Type B pancreatic cell (in vitro differentiated cells): ENCODE results near the gene MAP4. TPM values are rescaled to one million over a fixed set of nuclear protein-coding genes. Genes with fewer than 3 reads are reported as not detected.
A peak's percentile ranks its signal among the peaks of the same experiment; 100 is the strongest.
"Not testable (repeated sequence)": the region's sequence is repeated elsewhere in the genome, so short reads cannot be mapped to it uniquely, and the experiment has no call there.

Experiments used
- DNase-seq: peaks from one replicate; pipeline ENCODE4 v3.0.0; 2021; ENCODE audit warnings: mixed read lengths; ENCODE audit not compliant: unreplicated experiment; ENCODE audit errors: extremely low spot score
- H3K27ac Mint-ChIP-seq: 2 replicates; pipeline ENCODE4 v1.8.0; 2021; ENCODE audit warnings: mild to moderate bottlenecking, mixed read lengths
- H3K27me3 Mint-ChIP-seq: 2 replicates; pipeline ENCODE4 v1.8.0; 2021; ENCODE audit warnings: mixed read lengths
- H3K36me3 Mint-ChIP-seq: 2 replicates; pipeline ENCODE4 v1.8.0; 2021; ENCODE audit warnings: mixed read lengths
- H3K4me1 Mint-ChIP-seq: one replicate; pipeline ENCODE4 v1.8.0; 2021; ENCODE audit warnings: mixed read lengths; ENCODE audit not compliant: unreplicated experiment
- H3K4me3 Mint-ChIP-seq: 2 replicates; pipeline ENCODE4 v1.8.0; 2021; ENCODE audit warnings: mild to moderate bottlenecking, mixed read lengths
- H3K9me3 Mint-ChIP-seq: 2 replicates; pipeline ENCODE4 v1.8.0; 2021; ENCODE audit warnings: mixed read lengths
- CTCF ChIP-seq: fragments of 200-600 bp; sonication (generic); conservative IDR thresholded peaks from 2 replicates; pipeline ENCODE4 v1.5.0; 2021; ENCODE audit warnings: antibody characterized with exemption, mild to moderate bottlenecking
- total RNA-seq: library from RNA; stranded (reverse); gene quantifications from 2 replicates; pipeline ENCODE4 v1.2.1, GENCODE V29; 2021; ENCODE audit warnings: low replicate concordance

Gene MAP4
- total RNA-seq, 1 donor from 2014 or later = 120 TPM

- Mint-ChIP-seq H3K27me3 (no peaks in the 10 kb centered on the region), H3K9me3 (no peaks in the 10 kb centered on the region), H3K27ac (no peak overlapping the region), H3K4me1 (peaks cover 41% of the 10 kb centered on the region), H3K36me3 (peaks cover 33% of the 10 kb centered on the region), H3K4me3 (peak overlapping the region; percentile 67)
- no peak for DNase-seq
- TF ChIP-seq CTCF = no peak
Observed at GRCh38 chr3:47891613-47892005, 124.6 kb downstream of the MAP4 start.

- H3K4me3 Mint-ChIP-seq = peak overlapping the region; percentile 67
- H3K9me3 Mint-ChIP-seq = no peaks in the 10 kb centered on the region
- TF ChIP-seq CTCF = no peak
- DNase-seq = no peak
- peaks cover 36% of the 10 kb centered on the region for H3K36me3 Mint-ChIP-seq
- peak overlapping the region; percentile 86 for H3K27ac Mint-ChIP-seq
- peaks cover 41% of the 10 kb centered on the region for H3K4me1 Mint-ChIP-seq
- H3K27me3 Mint-ChIP-seq = no peaks in the 10 kb centered on the region
Observed at GRCh38 chr3:47890828-47891612, 125.2 kb downstream of the MAP4 start.

- H3K4me1 Mint-ChIP-seq = peaks cover 41% of the 10 kb centered on the region
- no peak for DNase-seq
- H3K9me3 Mint-ChIP-seq = no peaks in the 10 kb centered on the region
- H3K27me3 Mint-ChIP-seq = no peaks in the 10 kb centered on the region
- H3K36me3 Mint-ChIP-seq = peaks cover 33% of the 10 kb centered on the region
- H3K4me3 Mint-ChIP-seq = peak overlapping the region; percentile 67
- H3K27ac Mint-ChIP-seq = peak overlapping the region; percentile 86
- no peak for TF ChIP-seq CTCF
Observed at GRCh38 chr3:47890126-47890827, 125.9 kb downstream of the MAP4 start.

GRCh38 chr3:47888986-47889757 is 127.0 kb downstream of the MAP4 start:
- no peaks in the 10 kb centered on the region for H3K9me3 Mint-ChIP-seq
- no peaks in the 10 kb centered on the region for H3K27me3 Mint-ChIP-seq
- no peak overlapping the region for H3K27ac Mint-ChIP-seq
- peaks cover 41% of the 10 kb centered on the region for H3K4me1 Mint-ChIP-seq
- no peak overlapping the region for H3K4me3 Mint-ChIP-seq
- no peak for TF ChIP-seq CTCF
- DNase-seq = no peak
- peaks cover 39% of the 10 kb centered on the region for H3K36me3 Mint-ChIP-seq

- not testable (repeated sequence) for H3K27me3 Mint-ChIP-seq, H3K9me3 Mint-ChIP-seq, H3K27ac Mint-ChIP-seq, H3K4me3 Mint-ChIP-seq, DNase-seq
- H3K4me1 Mint-ChIP-seq = peaks cover 32% of the 10 kb centered on the region
- peaks cover 39% of the 10 kb centered on the region for H3K36me3 Mint-ChIP-seq
Observed at GRCh38 chr3:47887991-47888390, 128.2 kb downstream of the MAP4 start.
